Transverse colon (tissue), 4 donors: Measurements from ENCODE around the gene DHX58.

ENCODE experiments used
- POLR2A ChIP-seq: fragments of 450-650 bp; IDR thresholded peaks from one replicate; pipeline ENCODE4 v1.6.1; 2016; ENCODE audit warnings: antibody characterized with exemption, mild to moderate bottlenecking, moderate library complexity
- POLR2AphosphoS5 ChIP-seq, 3 donors: sonication (generic); formaldehyde crosslinking; IDR thresholded peaks; one replicate each; pipeline ENCODE4 v1.6.1; 2016; ENCODE audit warnings: antibody characterized with exemption in 3 of 3
- TF ChIP-seq, protein P1 (sequence below), 5 experiments: fragments of 200-600 bp in 3 of 5; fragments of 450-650 bp in 2 of 5; sonication (generic) in 3 of 5; IDR thresholded peaks; 1 replicate in 2 of 5; 2 replicates in 3 of 5; pipeline ENCODE4 v1.5.1; 2016 to 2017; ENCODE audit warnings: antibody characterized with exemption in 5 of 5, inconsistent platforms in 3 of 5, mild to moderate bottlenecking in 2 of 5, moderate library complexity in 1 of 5

DNA sequence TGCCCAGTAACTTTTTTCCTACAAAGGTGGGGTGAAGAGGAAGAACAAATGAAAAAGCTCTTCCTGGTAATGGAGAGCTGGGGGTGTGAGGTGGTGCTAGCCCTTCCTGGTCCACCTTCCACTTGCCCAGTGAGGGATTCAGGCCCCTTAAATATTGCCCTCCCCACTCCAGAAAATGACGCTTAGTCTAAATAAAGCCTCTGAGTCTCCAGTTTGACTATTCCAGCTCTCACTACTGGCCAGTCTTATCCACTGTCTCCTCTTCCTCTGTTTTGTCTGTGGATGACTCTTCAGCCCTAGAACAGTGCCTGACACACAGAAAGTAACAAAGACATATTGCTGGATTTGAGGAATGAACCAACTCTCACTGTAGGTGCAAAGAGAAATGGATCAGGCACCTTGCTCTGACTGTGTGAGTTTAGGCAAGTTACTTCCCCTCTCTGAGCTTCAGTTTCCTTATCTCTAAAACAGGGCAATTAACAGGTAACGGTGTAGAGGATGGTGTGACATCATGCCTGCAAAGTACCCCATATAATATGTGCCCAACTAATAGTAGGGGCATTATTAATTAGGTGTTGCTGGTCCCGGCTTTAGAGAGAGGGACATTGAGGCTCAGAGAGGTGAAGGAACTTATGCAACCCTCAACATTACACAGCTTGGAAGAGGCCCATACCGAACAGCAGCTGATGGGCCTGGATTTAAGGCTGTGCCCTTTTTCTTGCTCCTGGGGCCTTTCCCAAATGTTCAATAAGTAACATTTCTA, 35.5 kb downstream of the DHX58 start:
- TF ChIP-seq, protein P1, sequence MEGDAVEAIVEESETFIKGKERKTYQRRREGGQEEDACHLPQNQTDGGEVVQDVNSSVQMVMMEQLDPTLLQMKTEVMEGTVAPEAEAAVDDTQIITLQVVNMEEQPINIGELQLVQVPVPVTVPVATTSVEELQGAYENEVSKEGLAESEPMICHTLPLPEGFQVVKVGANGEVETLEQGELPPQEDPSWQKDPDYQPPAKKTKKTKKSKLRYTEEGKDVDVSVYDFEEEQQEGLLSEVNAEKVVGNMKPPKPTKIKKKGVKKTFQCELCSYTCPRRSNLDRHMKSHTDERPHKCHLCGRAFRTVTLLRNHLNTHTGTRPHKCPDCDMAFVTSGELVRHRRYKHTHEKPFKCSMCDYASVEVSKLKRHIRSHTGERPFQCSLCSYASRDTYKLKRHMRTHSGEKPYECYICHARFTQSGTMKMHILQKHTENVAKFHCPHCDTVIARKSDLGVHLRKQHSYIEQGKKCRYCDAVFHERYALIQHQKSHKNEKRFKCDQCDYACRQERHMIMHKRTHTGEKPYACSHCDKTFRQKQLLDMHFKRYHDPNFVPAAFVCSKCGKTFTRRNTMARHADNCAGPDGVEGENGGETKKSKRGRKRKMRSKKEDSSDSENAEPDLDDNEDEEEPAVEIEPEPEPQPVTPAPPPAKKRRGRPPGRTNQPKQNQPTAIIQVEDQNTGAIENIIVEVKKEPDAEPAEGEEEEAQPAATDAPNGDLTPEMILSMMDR (IDR thresholded peaks at IDR 0.05) = no peak
- TF ChIP-seq POLR2A = no peak
- no peak for TF ChIP-seq POLR2AphosphoS5 (IDR thresholded peaks at IDR 0.05)
